HEK293 (cell line): ENCODE measurements around the gene QRICH1.

Experiments
- CTCF ChIA-PET: fragments of 350-600 bp; formaldehyde crosslinking; extraction: SDS; loops from one replicate; lab custom pipeline; 2021; ENCODE audit warnings: antibody characterized with exemption; lab: Yijun Ruan, JAX
- POLR2A ChIA-PET: fragments of 300-600 bp; formaldehyde crosslinking; extraction: SDS; loops from one replicate; lab custom pipeline; 2020; ENCODE audit warnings: antibody characterized with exemption, inconsistent platforms; lab: Yijun Ruan, JAX
- H3K27ac ChIP-seq: fragments of 200-500 bp; sonication (Bioruptor generic); 2 replicates; pipeline ENCODE4 v1.5.1; 2014; ENCODE audit warnings: low read depth, low read length, control low read depth, inconsistent platforms; ENCODE audit errors: extremely low read depth
- H3K36me3 ChIP-seq, 2 experiments: fragments of 200-500 bp in 1 of 2; sonication (Bioruptor generic) in 1 of 2; 1 replicate in 1 of 2; 2 replicates in 1 of 2; pipeline ENCODE4 v1.5.1; 2014 to 2017; ENCODE audit warnings: inconsistent platforms in 2 of 2, low read length in 2 of 2; ENCODE audit not compliant: control insufficient read depth in 2 of 2, insufficient read depth in 1 of 2
- H3K4me1 ChIP-seq: fragments of 200-500 bp; sonication (Bioruptor generic); 2 replicates; pipeline ENCODE4 v1.5.1; 2014; ENCODE audit warnings: mild to moderate bottlenecking, low read length, inconsistent platforms; ENCODE audit not compliant: control insufficient read depth, insufficient read depth
- H3K4me3 ChIP-seq: 2 replicates; pipeline ENCODE4 v1.5.1; 2011; ENCODE audit warnings: low read depth, mild to moderate bottlenecking, control low read depth, low read length, moderate library complexity
- H3K9me3 ChIP-seq: fragments of 200-500 bp; sonication (Bioruptor generic); 2 replicates; pipeline ENCODE4 v1.5.1; 2014; ENCODE audit warnings: low read depth, low read length, inconsistent platforms; ENCODE audit not compliant: control insufficient read depth, insufficient read depth
- HIC1 ChIP-seq: fragments of 450-650 bp; formaldehyde crosslinking; IDR thresholded peaks from 2 replicates; pipeline ENCODE4 v1.5.1; 2016; ENCODE audit warnings: missing biosample characterization, missing genetic modification characterization
- MEIS1 ChIP-seq: sonication (generic); formaldehyde crosslinking; IDR thresholded peaks from 2 replicates; pipeline ENCODE4 v1.8.1; 2022; ENCODE audit warnings: missing genetic modification reagents, mild to moderate bottlenecking, borderline replicate concordance
- PBX3 ChIP-seq: sonication (generic); formaldehyde crosslinking; IDR thresholded peaks from 2 replicates; pipeline ENCODE4 v1.8.1; 2022; ENCODE audit warnings: mild to moderate bottlenecking, moderate library complexity, missing genetic modification reagents
- SCRT2 ChIP-seq: fragments of 450-650 bp; formaldehyde crosslinking; IDR thresholded peaks from 2 replicates; pipeline ENCODE4 v1.5.1; 2016; ENCODE audit warnings: missing biosample characterization, missing genetic modification characterization
- ZBTB17 ChIP-seq: fragments of 450-650 bp; formaldehyde crosslinking; IDR thresholded peaks from 2 replicates; pipeline ENCODE4 v1.5.1; 2016; ENCODE audit warnings: missing biosample characterization, missing genetic modification characterization
- ZBTB21 ChIP-seq: fragments of 450-650 bp; formaldehyde crosslinking; IDR thresholded peaks from 2 replicates; pipeline ENCODE4 v1.5.1; 2017; ENCODE audit warnings: missing biosample characterization, missing genetic modification characterization
- ZBTB48 ChIP-seq: fragments of 450-650 bp; formaldehyde crosslinking; IDR thresholded peaks from 2 replicates; pipeline ENCODE4 v1.5.1; 2016; ENCODE audit warnings: missing biosample characterization, missing genetic modification characterization
- ZFP41 ChIP-seq: fragments of 450-650 bp; formaldehyde crosslinking; IDR thresholded peaks from 2 replicates; pipeline ENCODE4 v1.5.1; 2016; ENCODE audit warnings: missing biosample characterization, missing genetic modification characterization, borderline replicate concordance
- ZNF121 ChIP-seq: fragments of 450-650 bp; formaldehyde crosslinking; IDR thresholded peaks from 2 replicates; pipeline ENCODE4 v1.5.1; 2016; ENCODE audit warnings: missing biosample characterization, missing genetic modification characterization
- ZNF138 ChIP-seq: fragments of 450-650 bp; formaldehyde crosslinking; IDR thresholded peaks from 2 replicates; pipeline ENCODE4 v1.5.1; 2016; ENCODE audit warnings: missing biosample characterization, missing genetic modification characterization, borderline replicate concordance
- ZNF140 ChIP-seq: fragments of 450-650 bp; formaldehyde crosslinking; IDR thresholded peaks from 2 replicates; pipeline ENCODE4 v1.5.1; 2016; ENCODE audit warnings: missing biosample characterization, missing genetic modification characterization
- ZNF19 ChIP-seq: fragments of 450-650 bp; formaldehyde crosslinking; IDR thresholded peaks from 2 replicates; pipeline ENCODE4; 2016; ENCODE audit warnings: missing biosample characterization, missing genetic modification characterization, low read depth
- ZNF2 ChIP-seq: fragments of 450-650 bp; formaldehyde crosslinking; IDR thresholded peaks from 2 replicates; pipeline ENCODE4 v1.5.1; 2016; ENCODE audit warnings: missing biosample characterization, missing genetic modification characterization
- ZNF202 ChIP-seq: fragments of 450-650 bp; formaldehyde crosslinking; IDR thresholded peaks from 2 replicates; pipeline ENCODE4 v1.5.1; 2016; ENCODE audit warnings: missing biosample characterization, missing genetic modification characterization, borderline replicate concordance
- ZNF404 ChIP-seq: fragments of 450-650 bp; formaldehyde crosslinking; IDR thresholded peaks from 2 replicates; pipeline ENCODE4 v1.5.1; 2017; ENCODE audit warnings: missing biosample characterization, missing genetic modification characterization
- ZNF473 ChIP-seq: fragments of 450-650 bp; formaldehyde crosslinking; IDR thresholded peaks from 2 replicates; pipeline ENCODE4 v1.5.1; 2017; ENCODE audit warnings: missing biosample characterization, missing genetic modification characterization
- ZNF530 ChIP-seq: fragments of 450-650 bp; formaldehyde crosslinking; IDR thresholded peaks from 2 replicates; pipeline ENCODE4 v1.5.1; 2016; ENCODE audit warnings: low read depth, missing biosample characterization, missing genetic modification characterization
- ZNF548 ChIP-seq: fragments of 450-650 bp; formaldehyde crosslinking; IDR thresholded peaks from 2 replicates; pipeline ENCODE4 v1.5.1; 2016; ENCODE audit warnings: missing biosample characterization, missing genetic modification characterization
- ZNF610 ChIP-seq: fragments of 450-650 bp; formaldehyde crosslinking; IDR thresholded peaks from 2 replicates; pipeline ENCODE4 v1.5.1; 2016; ENCODE audit warnings: missing biosample characterization, missing genetic modification characterization, borderline replicate concordance
- ZNF626 ChIP-seq: fragments of 450-650 bp; sonication (Bioruptor Pico); formaldehyde crosslinking; IDR thresholded peaks from 2 replicates; pipeline ENCODE4 v1.5.1; 2018; ENCODE audit warnings: missing biosample characterization, missing genetic modification characterization, inconsistent platforms
- ZNF654 ChIP-seq: fragments of 450-650 bp; formaldehyde crosslinking; IDR thresholded peaks from 2 replicates; pipeline ENCODE4 v1.5.1; 2016; ENCODE audit warnings: low read depth, missing biosample characterization, missing genetic modification characterization
- ZNF664 ChIP-seq: fragments of 450-650 bp; formaldehyde crosslinking; IDR thresholded peaks from 2 replicates; pipeline ENCODE4 v1.5.1; 2016; ENCODE audit warnings: missing biosample characterization, missing genetic modification characterization
- ZSCAN16 ChIP-seq: fragments of 450-650 bp; formaldehyde crosslinking; IDR thresholded peaks from 2 replicates; pipeline ENCODE4 v1.5.1; 2016; ENCODE audit warnings: missing biosample characterization, missing genetic modification characterization
- ZSCAN4 ChIP-seq: fragments of 450-650 bp; formaldehyde crosslinking; IDR thresholded peaks from 2 replicates; pipeline ENCODE4 v1.5.1; 2017; ENCODE audit warnings: missing biosample characterization, missing genetic modification characterization
- TF ChIP-seq, protein P1 (sequence below): fragments of 450-650 bp; formaldehyde crosslinking; IDR thresholded peaks from 2 replicates; pipeline ENCODE4 v1.5.1; 2016; ENCODE audit warnings: missing biosample characterization, missing genetic modification characterization

Gene QRICH1

GRCh38 chr3:49057268-49057667 lies 36.6 kb downstream of the QRICH1 start (continued):
- no peak for TF ChIP-seq ZNF2 (tag by site-specific recombination)
- TF ChIP-seq PBX3 = no peak
- no peak for TF ChIP-seq ZNF140 (tag by site-specific recombination)
- TF ChIP-seq ZSCAN16 (tag by site-specific recombination) = no peak
- TF ChIP-seq ZBTB48 (tag by site-specific recombination) = no peak
- no peak for TF ChIP-seq ZNF473
- TF ChIP-seq ZNF664 (tag by site-specific recombination) = no peak
- no peak for TF ChIP-seq ZSCAN4 (tag by site-specific recombination)

GRCh38 chr3:49054344-49054862 lies 39.5 kb downstream of the QRICH1 start:
- no peaks in the 10 kb centered on the region for H3K9me3 ChIP-seq
- H3K4me3 ChIP-seq = no peak overlapping the region
- POLR2A ChIA-PET = interaction anchor here (1.6 kb wide), 1 partner anchor 40 kb away, joined by 3 read pairs; the partner anchor contains the start of gene QRICH1
- no peaks in the 10 kb centered on the region for H3K4me1 ChIP-seq
- H3K36me3 ChIP-seq = peaks cover 7 to 76% of the 10 kb centered on the region in 2 experiments
- CTCF ChIA-PET = no interaction called here
- TF ChIP-seq ZNF202 (tag by site-specific recombination) (no peak), ZNF19 (no peak), ZFP41 (no peak), SCRT2 (tag by site-specific recombination) (no peak), ZNF121 (tag by site-specific recombination) (0 out of 2 replicates have a peak, but pooled peaks have one; percentile 13), ZNF530 (tag by site-specific recombination) (no peak)
- TF ChIP-seq, protein P1, sequence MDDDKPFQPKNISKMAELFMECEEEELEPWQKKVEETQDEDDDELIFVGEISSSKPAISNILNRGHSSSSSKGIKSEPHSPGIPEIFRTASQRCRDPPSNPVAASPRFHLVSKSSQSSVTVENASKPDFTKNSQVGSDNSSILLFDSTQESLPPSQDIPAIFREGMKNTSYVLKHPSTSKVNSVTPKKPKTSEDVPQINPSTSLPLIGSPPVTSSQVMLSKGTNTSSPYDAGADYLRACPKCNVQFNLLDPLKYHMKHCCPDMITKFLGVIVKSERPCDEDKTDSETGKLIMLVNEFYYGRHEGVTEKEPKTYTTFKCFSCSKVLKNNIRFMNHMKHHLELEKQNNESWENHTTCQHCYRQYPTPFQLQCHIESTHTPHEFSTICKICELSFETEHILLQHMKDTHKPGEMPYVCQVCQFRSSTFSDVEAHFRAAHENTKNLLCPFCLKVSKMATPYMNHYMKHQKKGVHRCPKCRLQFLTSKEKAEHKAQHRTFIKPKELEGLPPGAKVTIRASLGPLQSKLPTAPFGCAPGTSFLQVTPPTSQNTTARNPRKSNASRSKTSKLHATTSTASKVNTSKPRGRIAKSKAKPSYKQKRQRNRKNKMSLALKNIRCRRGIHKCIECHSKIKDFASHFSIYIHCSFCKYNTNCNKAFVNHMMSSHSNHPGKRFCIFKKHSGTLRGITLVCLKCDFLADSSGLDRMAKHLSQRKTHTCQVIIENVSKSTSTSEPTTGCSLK (tag by site-specific recombination) = no peak
- TF ChIP-seq, all 188 proteins: peak for 1
- no peak overlapping the region for H3K27ac ChIP-seq

GRCh38 chr3:49053543-49053942 lies 40.3 kb downstream of the QRICH1 start:
- no peak overlapping the region for H3K4me3 ChIP-seq
- TF ChIP-seq ZNF404 (tag by site-specific recombination) (no peak), ZNF138 (tag by site-specific recombination) (no peak), MEIS1 (CRISPR knock-in tag) (no peak), ZBTB21 (tag by site-specific recombination) (no peak), ZBTB17 (no peak), ZNF654 (tag by site-specific recombination) (no peak), ZNF610 (tag by site-specific recombination) (no peak), ZNF548 (tag by site-specific recombination) (no peak), HIC1 (tag by site-specific recombination) (no peak), ZNF626 (no peak)
- H3K4me1 ChIP-seq = no peaks in the 10 kb centered on the region
- CTCF ChIA-PET = no interaction called here
- no peak overlapping the region for H3K27ac ChIP-seq
- POLR2A ChIA-PET = no interaction called here
- H3K36me3 ChIP-seq = peaks cover 7 to 78% of the 10 kb centered on the region in 2 experiments
- no peaks in the 10 kb centered on the region for H3K9me3 ChIP-seq
